Measurements from ENCODE around the gene RAC3. TPM values are rescaled to one million over a fixed set of nuclear protein-coding genes. Genes with fewer than 3 reads are reported as not detected.

The RAC3 gene
- total RNA-seq, 1 donor from 2014 or later = 15.5 TPM

GRCh38 chr17:82054351-82055022 lies 23.0 kb downstream of the RAC3 start:
- no peak for DNase-seq (ENCODE audit: low spot score)

DNA sequence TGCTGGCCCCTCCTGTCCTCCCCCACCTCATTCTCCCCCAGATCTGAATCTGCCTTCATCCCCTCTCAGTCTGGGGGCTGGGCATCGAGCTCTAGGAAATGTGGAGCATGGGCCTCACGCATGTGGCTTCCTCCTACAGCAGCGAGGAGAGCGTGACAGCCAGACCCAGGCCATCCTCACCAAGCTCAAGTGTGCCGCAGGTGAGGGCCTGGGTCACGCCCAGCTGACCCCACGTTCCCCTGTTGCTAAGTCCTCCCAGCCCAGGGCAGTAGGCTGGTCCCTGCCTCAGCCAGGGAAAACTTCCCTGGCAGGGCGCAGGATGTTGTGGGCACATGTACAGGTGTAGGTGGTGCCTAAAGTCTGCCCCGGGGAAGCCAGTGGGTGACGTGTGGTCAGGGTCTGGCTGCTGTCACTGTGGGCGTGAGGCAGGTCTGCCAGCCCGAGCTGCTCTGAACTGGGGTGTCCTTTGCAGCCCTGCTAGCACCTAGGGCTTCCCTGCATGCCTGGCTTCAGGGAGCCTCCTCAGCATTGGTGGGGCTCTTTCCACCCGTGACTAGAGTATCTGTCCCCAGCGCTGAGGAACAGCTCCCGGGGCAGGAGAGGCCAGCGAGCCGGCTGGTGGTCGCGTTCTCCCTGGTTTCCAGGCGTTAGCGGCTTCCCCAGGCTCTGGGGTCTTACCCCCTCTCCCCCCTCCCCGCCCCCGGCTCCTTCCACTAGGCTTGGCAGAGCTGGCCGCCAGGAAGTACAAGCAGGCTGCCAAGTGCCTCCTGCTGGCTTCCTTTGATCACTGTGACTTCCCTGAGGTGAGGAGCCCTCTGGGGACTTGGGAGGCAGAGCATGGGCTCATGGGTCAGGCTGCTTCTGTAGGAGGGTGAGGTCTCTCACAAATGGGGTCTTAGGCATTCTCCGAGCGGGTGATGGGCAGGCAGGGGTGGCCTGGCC lies 23.8 kb downstream of the RAC3 start:
- DNase-seq (ENCODE audit: low spot score) = no peak

DNA sequence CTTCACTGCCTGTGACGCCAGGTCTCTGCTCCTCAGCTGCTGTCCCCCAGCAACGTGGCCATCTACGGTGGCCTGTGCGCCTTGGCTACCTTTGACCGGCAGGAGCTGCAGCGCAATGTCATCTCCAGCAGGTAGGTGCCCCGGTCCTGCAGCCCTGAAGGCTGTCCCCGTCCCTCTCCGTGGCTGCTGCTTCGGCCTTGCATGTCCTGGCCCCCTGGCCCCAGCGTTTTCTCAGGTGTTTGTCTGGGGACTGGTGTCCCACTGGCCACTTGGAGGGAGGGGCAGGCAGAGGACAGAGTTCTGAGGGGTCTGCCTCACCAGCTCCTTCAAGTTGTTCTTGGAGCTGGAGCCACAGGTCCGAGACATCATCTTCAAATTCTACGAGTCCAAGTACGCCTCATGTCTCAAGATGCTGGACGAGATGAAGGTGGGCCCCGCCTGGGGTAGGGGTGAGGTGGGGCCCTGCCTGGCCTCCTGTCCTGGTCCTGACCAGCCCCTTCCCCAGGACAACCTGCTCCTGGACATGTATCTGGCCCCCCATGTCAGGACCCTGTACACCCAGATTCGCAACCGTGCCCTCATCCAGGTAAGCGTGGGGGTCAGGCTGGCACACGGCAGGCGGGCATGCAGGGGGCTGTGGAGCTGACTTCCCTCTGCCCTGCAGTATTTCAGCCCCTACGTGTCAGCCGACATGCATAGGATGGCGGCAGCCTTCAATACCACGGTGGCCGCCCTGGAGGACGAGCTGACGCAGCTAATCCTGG lies 24.7 kb downstream of the RAC3 start:
- no peak for DNase-seq (ENCODE audit: low spot score)

GRCh38 chr17:82056729-82057621 lies 25.5 kb downstream of the RAC3 start:
- no peak for DNase-seq (ENCODE audit: low spot score)

DNA sequence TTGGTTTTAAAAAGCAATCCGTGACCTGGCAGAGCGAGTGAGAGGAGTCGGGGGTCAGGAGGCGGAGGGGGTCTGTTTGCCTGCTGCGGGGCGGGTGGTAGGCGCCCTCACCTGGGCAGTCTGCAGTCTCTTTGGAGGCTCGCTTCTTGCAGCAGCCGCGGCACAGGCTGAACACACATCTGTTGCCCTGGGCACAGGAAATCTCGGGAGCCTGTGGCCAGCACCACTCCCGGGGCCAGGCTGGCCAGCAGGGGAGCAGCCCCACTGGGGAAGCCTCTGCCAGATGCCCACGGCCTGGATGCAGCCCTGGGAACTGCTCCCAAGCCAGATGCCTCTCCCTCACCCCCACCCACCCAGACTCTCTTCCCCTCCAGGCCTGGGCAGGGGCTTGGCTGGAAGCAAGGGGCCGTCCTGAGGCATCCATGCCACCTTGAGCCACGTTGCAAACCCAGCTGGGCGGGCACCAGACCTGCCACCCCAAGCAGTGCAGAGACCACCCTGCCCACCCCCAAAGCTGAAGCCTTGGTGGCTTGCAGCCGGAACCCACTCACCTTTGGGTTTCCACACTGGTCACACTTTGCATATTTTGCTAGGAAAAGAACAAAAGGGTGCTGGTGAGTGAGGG lies 26.9 kb downstream of the RAC3 start:
- DNase-seq (ENCODE audit: low spot score) = no peak

DNA sequence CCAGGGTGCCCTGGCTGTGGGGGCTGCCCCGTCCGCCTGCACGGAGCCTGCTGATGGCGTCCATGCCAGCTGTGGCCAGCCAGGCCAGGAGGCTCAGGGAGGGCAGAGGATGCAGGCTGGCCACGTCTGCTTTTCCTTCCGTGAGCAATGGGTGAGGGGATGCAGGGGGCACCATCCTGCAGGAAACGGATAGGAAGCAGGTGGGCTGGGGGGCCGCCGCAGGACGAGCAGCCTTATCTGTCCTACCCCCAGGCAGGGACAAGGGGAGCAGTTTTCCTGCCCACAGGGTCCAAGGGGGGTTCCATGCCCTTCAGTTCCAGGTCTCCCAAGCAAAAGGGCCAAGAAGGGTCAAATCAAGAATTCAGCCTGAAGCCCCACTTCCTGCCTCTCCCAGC lies 27.4 kb downstream of the RAC3 start:
- DNase-seq (ENCODE audit: low spot score) = no peak

DNA sequence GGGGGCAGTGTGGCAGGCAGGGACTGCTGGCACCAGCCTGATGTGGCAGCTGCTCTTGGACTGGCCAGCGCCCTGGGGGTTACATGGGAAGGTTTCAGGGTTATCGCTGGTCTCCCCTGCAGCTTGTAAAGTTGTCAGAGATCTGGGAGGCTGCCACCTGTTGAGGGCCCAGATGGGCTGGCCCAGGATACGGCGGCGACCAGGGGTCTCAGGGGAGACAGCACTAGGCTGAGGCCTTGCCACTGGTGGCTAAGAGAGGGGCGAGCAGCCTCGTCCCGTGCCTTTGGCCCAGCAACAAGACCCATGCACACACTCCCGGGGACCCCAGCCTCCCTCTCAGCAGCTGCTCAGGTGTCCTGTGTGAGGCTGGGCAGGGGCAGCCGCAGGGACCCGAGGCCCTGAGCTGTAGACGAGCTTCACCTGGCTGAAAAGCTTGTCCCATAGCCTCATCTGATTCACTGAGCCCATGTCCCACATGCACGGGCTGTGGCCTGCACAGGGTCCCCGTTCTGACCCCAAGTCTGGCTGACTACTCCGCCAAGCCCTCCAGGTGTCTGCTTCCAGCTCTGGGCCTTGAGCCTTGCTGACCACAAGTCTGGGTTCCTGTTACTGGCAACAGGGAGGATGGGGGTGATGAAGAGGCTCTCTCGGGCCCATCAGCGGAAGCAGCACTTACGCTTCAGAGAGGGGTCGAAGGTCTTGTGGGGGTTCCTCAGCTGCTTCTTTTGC lies 28.0 kb downstream of the RAC3 start:
- no peak for DNase-seq (ENCODE audit: low spot score)

- no peak for DNase-seq (ENCODE audit: low spot score)
Measured at GRCh38 chr17:82060001-82060380, 28.5 kb downstream of the RAC3 start.

DNA sequence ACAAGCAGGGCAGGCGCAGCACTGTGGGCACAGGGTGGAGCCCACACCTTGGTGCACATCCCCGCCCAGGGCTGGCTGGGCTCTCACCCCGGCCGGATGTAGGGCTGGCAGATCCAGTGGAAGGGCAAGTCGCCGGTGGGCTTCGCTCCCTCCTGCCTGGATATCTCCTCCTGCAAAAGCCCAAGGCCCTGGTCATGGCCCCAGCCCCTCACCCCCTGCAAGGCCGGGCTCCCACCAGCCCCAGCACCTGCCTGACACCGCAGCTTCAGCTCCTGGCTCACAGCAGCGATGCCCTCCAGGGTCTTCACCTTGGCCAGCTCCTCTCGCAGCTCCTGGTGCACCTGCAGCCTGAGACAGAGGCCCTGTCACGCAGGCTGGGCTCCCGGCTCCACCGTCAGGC lies 29.1 kb downstream of the RAC3 start:
- DNase-seq (ENCODE audit: low spot score) = no peak

DNA sequence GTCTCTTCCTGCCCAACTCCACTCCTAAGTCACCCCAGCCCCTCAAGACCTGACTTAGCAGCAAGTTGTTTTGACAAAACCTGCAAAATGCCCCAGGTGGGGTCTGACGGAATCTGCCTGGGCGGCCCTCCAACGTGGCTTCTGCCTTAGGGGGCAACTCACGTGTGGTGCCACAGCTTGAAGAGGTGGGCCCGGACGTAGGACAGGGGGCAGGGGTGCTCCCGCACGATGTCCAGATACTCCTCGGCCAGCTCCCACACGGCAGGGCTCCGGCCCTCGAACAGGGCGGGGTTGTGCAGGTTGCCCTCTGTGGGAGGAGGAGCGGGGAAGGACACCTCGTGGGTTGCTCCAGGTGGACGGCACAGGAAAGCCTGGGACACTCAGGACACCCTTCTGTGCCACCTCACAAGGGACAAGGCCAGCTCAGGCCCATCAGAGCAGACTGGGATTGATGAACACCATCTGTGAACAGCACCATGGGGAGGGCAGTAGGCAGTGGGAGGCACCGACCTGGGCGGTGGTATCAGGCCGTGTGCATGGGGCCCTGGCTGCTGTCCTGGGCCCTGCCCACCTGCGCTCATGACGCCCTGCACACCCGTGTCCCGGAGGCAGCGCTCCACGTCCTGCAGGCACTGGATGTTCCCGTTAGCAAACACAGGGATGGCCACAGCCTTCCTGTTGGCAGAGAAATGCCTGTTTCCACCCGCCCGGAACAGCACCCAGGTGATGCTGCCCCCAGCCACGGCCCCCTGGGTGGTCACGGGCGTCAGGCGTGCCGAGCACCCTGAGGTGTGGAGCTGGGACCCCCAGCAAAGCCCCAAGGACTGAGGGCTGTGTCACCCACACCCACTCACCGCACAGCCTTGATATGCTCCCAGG lies 29.8 kb downstream of the RAC3 start:
- no peak for DNase-seq (ENCODE audit: low spot score)

DNA sequence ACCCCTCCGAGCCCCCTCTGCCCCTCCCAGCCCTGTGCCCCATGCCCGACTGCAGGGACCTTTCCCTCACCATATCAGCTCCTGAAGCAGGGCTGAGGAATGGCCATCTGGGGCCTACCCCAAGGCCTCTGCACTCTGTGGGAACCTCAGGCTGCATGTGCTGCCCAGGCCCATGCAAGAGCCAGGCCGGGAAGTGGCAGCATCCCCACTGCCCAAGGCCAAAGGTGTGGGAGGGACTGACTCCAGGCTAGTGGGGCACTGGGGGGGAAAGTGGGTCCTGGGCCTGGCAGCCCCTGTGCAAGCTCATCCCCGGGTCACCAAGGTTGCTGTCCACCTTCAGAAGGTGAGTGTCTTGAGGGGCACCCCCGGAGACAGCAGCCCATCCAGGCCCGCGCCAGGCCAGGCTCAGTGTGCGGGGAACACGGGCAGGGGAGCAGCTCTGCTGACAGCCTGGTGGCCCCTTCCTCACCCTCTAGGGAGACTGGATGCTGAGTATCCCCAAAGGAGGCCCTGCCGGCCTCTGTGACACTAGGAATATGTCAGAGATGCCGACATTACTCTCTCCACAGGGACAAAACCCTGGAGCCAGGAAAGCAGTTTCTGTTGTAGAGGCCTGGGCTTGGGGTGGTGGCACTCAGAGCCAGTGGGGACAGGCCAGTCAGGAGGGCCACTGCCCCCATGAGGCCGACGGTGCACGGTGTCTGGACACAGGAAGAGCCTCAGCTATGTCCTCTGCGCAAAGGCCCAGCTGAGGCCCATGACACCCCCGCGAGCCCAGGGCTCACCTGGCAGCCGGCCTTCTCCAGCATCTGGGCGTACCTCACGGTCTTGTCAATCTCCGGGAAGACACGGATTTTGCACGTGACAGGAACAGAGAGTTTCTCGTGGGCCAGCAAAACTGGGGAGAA lies 30.9 kb downstream of the RAC3 start:
- DNase-seq (ENCODE audit: low spot score) = no peak

- DNase-seq (ENCODE audit: low spot score) = no peak
Measured at GRCh38 chr17:82062984-82063368, 31.5 kb downstream of the RAC3 start.

DNA sequence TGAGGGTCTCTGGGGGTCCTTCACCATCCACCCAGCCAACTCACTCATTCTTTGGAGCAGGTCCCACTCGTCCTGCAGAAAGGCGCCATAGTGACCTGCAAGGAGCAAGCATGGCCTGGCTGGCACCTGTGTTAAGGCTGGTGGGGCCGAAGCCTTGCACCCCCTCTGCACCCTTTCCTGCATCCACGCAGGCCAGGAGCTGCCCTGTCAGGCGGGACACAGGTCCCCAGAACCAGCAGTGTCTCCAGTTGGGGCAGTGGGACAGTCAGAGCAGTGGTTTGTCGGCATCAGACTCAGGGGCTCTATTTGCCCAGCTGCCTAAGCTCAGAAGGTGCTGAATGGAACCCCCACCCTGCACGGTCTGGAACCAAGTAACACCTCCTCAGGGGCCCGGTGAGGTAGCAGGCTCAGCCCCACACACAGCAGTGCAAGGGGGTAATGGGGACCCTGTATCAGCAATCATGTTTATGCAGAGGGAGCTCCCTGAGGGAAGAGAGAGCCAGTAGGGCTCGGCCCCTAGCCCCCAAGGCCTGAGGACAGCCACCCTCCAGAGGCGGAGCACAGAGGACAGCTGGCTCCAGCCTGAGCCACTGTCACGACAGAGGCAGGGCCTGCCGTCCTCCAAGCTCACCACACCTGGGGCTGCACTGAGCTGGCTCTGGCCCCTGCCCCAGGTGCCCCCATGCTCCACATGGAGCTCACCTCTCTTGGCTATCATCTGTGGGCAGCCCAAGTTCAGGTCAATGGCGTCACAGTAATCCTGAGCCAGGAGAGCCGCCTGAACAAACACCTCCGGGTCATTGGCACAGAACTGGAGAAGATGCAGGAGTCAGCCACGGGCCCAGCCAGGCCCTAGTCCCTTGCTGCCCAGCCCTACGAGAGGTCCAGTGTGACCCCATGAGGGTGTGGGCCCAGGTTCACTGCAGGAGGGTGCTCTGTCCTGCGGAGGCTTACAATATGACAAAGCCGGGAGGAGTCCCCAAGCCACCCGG lies 32.2 kb downstream of the RAC3 start:
- no peak for DNase-seq (ENCODE audit: low spot score)

DNA sequence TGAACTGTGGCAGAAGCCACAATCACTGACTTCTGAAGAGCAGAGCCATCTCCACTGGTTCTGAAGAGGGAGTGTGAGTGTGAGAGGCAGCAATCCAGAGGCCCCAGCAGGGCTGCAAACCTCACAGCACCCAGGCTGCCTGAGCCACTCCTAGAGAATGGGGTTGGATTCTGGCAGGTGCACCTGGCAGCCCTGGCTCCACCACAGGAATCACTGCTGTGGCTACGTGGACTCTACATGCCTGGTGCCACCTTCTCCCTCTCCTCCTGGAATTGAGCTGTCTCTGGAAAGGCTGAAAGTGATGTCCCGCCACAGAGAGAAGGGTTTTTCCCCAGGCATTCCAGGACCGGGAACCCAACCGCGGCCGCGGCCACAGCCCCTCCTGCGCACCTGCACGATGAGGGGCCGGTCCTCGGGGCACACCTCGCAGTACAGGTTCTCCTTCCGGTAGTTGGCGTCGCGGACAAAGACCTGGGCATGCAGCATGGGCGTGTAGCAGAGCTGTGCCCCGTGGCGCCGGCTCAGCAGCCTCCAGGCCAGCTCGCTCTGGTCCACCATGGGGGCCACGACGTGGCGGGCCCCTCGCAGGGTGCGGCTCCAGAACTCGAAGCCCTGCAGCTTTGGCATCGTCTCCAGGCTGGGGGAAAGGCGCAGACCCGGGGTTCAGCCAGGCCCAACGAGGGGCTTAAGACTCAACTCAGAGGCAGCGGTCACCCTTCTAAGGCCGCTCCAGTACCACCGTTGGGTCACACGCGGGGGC lies 33.1 kb downstream of the RAC3 start:
- DNase-seq (ENCODE audit: low spot score) = no peak

GRCh38 chr17:82065193-82065637 lies 33.7 kb downstream of the RAC3 start:
- no peak for DNase-seq (ENCODE audit: low spot score)

Data from mesenteric fat pad (tissue), 1 donor.